Panc1 (cell line): ENCODE data around the gene CCDC28A. TPM values are rescaled to one million over a fixed set of nuclear protein-coding genes. Genes with fewer than 3 reads are reported as not detected.

Experiments used
- ATAC-seq: fragments of 200-7000 bp; cut with Tn5 transposase; 2 replicates; pipeline ENCODE4 v1.9.1; 2020; ENCODE audit warnings: mild to moderate bottlenecking, moderate library complexity
- BruUV-seq: library from RNA; stranded (reverse); fragments of 400-500 nt; replicated peaks from 2 replicates; lab custom pipeline; 2021; lab: Mats Ljungman, UMichigan
- CTCF ChIA-PET: fragments of 300-600 bp; sonication (Branson Sonifier 250); formaldehyde crosslinking; loops from one replicate; lab custom pipeline; 2022; ENCODE audit warnings: antibody characterized with exemption; lab: Charles Lee
- POLR2A ChIA-PET: fragments of 300-600 bp; sonication (Branson Sonifier 250); formaldehyde crosslinking; loops from one replicate; lab custom pipeline; 2022; ENCODE audit warnings: antibody characterized with exemption; lab: Charles Lee
- DNase-seq: peaks from one replicate; pipeline ENCODE4 v3.0.0-alpha.2; 2010; ENCODE audit warnings: low read depth, low spot score
- H3K27ac ChIP-seq: 2 replicates; pipeline ENCODE4 v1.5.1; 2011; ENCODE audit warnings: mild to moderate bottlenecking, low read length, inconsistent platforms
- H3K27me3 ChIP-seq: fragments of 200-500 bp; sonication (Bioruptor generic); 2 replicates; pipeline ENCODE4 v1.6.0; 2014; ENCODE audit warnings: low read length, inconsistent platforms; ENCODE audit not compliant: control insufficient read depth, insufficient read depth
- H3K36me3 ChIP-seq: fragments of 200-500 bp; sonication (Bioruptor generic); 2 replicates; pipeline ENCODE4 v1.5.1; 2014; ENCODE audit warnings: inconsistent platforms, mild to moderate bottlenecking, low read length, moderate library complexity; ENCODE audit not compliant: control insufficient read depth, insufficient read depth
- H3K4me1 ChIP-seq: 2 replicates; pipeline ENCODE4 v1.5.1; 2011; ENCODE audit warnings: inconsistent platforms, mild to moderate bottlenecking, low read length, moderate library complexity; ENCODE audit not compliant: control insufficient read depth, insufficient read depth
- H3K4me3 ChIP-seq, 2 experiments: 2 replicates each; pipeline ENCODE4 v1.5.1; 2011 to 2012; ENCODE audit warnings: low read depth in 2 of 2, low read length in 2 of 2, mild to moderate bottlenecking in 2 of 2, inconsistent platforms in 1 of 2, moderate library complexity in 1 of 2
- H3K9me3 ChIP-seq: fragments of 200-500 bp; sonication (Bioruptor generic); 2 replicates; pipeline ENCODE4 v1.5.1; 2014; ENCODE audit warnings: low read depth, mild to moderate bottlenecking, inconsistent platforms, low read length, moderate library complexity; ENCODE audit not compliant: control insufficient read depth, insufficient read depth
- POLR2AphosphoS5 ChIP-seq: IDR thresholded peaks from 2 replicates; pipeline ENCODE4 v1.6.1; 2012; ENCODE audit warnings: mild to moderate bottlenecking, low read depth, low read length, moderate library complexity
- SIN3A ChIP-seq: IDR thresholded peaks from 2 replicates; pipeline ENCODE4 v1.6.1; 2012; ENCODE audit warnings: low read depth, mild to moderate bottlenecking, low read length, moderate library complexity, borderline replicate concordance; ENCODE audit not compliant: insufficient read depth
- TCF7L2 ChIP-seq: IDR thresholded peaks from 2 replicates; pipeline ENCODE4 v1.6.1; 2011; ENCODE audit warnings: mild to moderate bottlenecking, low read depth, low read length, inconsistent platforms
- in situ Hi-C: cut with HindIII; loops from 2 replicates; pipeline ENCODE4 v1.10.0; 2016; ENCODE audit warnings: low sequenced_read_pairs, low pct_unique_long_range_greater_than_20kb
- intact Hi-C: fragments of 100-400 bp; cut with micrococcal nuclease; formaldehyde crosslinking; loops from one replicate; pipeline ENCODE4 v1.10.0; 2022; ENCODE audit not compliant: unreplicated experiment
- total RNA-seq: library from RNA; stranded (reverse); gene quantifications from one replicate; pipeline ENCODE4 v1.2.1, GENCODE V29; 2021; ENCODE audit not compliant: unreplicated experiment
- TF ChIP-seq, protein P1 (sequence below): fragments of 450-650 bp; IDR thresholded peaks from 2 replicates; pipeline ENCODE4 v1.5.1; 2017; ENCODE audit warnings: mild to moderate bottlenecking
- TF ChIP-seq, protein P2 (sequence below), 2 experiments: IDR thresholded peaks; 2 replicates each; pipeline ENCODE4 v1.6.1; 2011 to 2012; ENCODE audit warnings: low read depth in 2 of 2, control low read depth in 1 of 2, low read length in 1 of 2, mild to moderate bottlenecking in 1 of 2, moderate library complexity in 1 of 2; ENCODE audit not compliant: insufficient read depth in 1 of 2

The CCDC28A gene
- total RNA-seq, 1 experiment from 2014 or later, result 4.7 TPM

DNA sequence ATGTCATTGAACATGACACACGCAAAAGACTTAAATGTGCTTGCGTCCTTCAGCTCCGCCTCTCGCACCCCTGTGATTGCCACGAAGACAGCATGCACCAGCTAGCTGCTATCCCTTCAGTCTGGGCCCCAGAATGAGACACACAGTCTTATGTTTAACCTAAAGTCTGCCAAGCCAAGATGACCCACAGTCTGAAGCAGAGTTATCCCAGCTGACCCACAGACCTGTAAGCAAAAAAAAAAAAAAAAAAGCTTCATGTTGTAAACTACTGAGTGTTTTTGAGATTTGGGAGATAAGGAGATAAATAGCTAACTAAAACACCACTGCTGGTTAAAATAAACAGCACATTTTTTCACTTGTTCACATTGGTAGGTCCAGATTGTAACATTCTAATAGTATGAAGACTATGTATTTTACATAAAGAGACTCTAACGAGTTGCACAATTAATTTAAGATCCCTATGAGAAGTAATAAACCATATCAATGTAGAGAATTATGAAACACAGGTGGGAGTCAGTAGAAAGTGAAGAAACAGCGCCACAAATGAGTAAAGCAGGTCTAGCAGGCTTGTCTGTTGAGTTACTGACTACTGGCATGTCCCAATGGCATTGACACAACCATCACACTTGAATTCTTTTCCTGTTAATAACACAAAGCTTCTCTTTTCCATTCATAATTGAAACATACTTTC lies 47.4 kb upstream of the CCDC28A start:
- no peak overlapping the region for H3K4me3 ChIP-seq
- H3K36me3 ChIP-seq, result no peaks in the 10 kb centered on the region
- BruUV-seq, result no TSS peak
- DNase-seq, result no peak
- no peaks in the 10 kb centered on the region for H3K27me3 ChIP-seq
- no peaks in the 10 kb centered on the region for H3K9me3 ChIP-seq
- in situ Hi-C loops, result no loop called here
- 0 out of 2 replicates have a peak, but pooled peaks cover 3% of the 10 kb centered on the region for H3K4me1 ChIP-seq
- no peak overlapping the region for H3K27ac ChIP-seq
- intact Hi-C loops, result no loop called here
- CTCF ChIA-PET, result no interaction called here
- POLR2A ChIA-PET, result interaction anchor here (0.5 to 0.7 kb wide), 3 partner anchors 11 to 47 kb away, joined by 3 to 10 read pairs (median 4); no protein-coding TSS in a partner anchor
- no peak for ATAC-seq
- TF ChIP-seq, protein P1, sequence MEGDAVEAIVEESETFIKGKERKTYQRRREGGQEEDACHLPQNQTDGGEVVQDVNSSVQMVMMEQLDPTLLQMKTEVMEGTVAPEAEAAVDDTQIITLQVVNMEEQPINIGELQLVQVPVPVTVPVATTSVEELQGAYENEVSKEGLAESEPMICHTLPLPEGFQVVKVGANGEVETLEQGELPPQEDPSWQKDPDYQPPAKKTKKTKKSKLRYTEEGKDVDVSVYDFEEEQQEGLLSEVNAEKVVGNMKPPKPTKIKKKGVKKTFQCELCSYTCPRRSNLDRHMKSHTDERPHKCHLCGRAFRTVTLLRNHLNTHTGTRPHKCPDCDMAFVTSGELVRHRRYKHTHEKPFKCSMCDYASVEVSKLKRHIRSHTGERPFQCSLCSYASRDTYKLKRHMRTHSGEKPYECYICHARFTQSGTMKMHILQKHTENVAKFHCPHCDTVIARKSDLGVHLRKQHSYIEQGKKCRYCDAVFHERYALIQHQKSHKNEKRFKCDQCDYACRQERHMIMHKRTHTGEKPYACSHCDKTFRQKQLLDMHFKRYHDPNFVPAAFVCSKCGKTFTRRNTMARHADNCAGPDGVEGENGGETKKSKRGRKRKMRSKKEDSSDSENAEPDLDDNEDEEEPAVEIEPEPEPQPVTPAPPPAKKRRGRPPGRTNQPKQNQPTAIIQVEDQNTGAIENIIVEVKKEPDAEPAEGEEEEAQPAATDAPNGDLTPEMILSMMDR, result no peak
- no peak for TF ChIP-seq SIN3A
- TF ChIP-seq TCF7L2, result no peak

DNA sequence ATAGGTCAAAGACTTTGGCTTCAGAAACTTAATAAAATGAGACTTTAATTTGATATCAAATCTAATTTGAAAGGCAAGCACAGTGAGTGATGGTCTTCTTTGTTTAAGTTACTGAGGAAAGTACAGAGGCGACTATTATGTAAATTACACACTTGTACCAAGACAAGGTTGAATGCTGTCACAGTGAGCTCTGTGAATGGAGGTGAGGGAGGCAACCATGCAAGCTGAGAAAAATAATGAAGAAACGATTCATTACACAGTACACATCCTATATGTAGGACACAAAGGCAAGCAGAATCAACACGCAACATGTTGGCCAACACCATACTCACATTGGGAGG lies 46.8 kb upstream of the CCDC28A start:
- ATAC-seq (no peak), DNase-seq (no peak)
- ChIA-PET CTCF (no interaction called here), POLR2A (interaction anchor here (0.7 kb wide), 1 partner anchor 10 kb away, joined by 10 read pairs; no protein-coding TSS in a partner anchor)
- BruUV-seq, result no TSS peak
- TF ChIP-seq, protein P1, result no peak
- TF ChIP-seq TCF7L2 (no peak), POLR2AphosphoS5 (no peak), SIN3A (no peak)
- TF ChIP-seq, protein P2, sequence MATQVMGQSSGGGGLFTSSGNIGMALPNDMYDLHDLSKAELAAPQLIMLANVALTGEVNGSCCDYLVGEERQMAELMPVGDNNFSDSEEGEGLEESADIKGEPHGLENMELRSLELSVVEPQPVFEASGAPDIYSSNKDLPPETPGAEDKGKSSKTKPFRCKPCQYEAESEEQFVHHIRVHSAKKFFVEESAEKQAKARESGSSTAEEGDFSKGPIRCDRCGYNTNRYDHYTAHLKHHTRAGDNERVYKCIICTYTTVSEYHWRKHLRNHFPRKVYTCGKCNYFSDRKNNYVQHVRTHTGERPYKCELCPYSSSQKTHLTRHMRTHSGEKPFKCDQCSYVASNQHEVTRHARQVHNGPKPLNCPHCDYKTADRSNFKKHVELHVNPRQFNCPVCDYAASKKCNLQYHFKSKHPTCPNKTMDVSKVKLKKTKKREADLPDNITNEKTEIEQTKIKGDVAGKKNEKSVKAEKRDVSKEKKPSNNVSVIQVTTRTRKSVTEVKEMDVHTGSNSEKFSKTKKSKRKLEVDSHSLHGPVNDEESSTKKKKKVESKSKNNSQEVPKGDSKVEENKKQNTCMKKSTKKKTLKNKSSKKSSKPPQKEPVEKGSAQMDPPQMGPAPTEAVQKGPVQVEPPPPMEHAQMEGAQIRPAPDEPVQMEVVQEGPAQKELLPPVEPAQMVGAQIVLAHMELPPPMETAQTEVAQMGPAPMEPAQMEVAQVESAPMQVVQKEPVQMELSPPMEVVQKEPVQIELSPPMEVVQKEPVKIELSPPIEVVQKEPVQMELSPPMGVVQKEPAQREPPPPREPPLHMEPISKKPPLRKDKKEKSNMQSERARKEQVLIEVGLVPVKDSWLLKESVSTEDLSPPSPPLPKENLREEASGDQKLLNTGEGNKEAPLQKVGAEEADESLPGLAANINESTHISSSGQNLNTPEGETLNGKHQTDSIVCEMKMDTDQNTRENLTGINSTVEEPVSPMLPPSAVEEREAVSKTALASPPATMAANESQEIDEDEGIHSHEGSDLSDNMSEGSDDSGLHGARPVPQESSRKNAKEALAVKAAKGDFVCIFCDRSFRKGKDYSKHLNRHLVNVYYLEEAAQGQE (IDR thresholded peaks at IDR 0.05; ENCODE audit: insufficient read depth in 1 of 2, low read depth in 2 of 2, low read length in 1 of 2), result no peak
- Histone ChIP-seq H3K27ac (no peak overlapping the region), H3K9me3 (no peaks in the 10 kb centered on the region), H3K4me1 (0 out of 2 replicates have a peak, but pooled peaks cover 3% of the 10 kb centered on the region), H3K27me3 (no peaks in the 10 kb centered on the region), H3K4me3 (no peak overlapping the region), H3K36me3 (no peaks in the 10 kb centered on the region)
- intact Hi-C loops (no loop called here), in situ Hi-C loops (no loop called here)
